ENCODE results near the gene AZU1.

DNA sequence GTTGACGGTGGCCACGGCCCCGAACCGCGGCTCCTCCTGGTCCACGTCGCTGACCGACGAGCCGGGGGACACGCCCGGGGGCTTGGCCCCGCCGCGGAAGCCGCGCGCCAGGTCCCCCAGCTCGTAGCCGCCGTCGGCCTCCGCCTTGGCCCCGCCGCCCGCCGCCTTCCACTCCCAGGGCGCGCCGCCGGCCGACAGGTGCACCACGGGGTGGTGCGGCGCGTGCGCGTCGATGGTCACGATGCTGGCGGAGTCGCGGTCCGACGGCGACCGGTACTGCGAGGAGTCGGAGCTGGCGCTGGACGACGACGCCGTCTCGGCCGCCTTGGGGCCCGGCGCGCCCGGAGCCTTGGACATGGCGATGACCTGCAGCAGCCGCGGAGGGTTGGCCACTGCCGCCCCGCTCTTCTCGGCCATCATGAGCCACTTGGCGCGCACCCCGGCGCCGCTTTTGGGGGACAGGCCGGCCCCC lies 14.9 kb upstream of the AZU1 start:
- TF ChIP-seq, protein P1, sequence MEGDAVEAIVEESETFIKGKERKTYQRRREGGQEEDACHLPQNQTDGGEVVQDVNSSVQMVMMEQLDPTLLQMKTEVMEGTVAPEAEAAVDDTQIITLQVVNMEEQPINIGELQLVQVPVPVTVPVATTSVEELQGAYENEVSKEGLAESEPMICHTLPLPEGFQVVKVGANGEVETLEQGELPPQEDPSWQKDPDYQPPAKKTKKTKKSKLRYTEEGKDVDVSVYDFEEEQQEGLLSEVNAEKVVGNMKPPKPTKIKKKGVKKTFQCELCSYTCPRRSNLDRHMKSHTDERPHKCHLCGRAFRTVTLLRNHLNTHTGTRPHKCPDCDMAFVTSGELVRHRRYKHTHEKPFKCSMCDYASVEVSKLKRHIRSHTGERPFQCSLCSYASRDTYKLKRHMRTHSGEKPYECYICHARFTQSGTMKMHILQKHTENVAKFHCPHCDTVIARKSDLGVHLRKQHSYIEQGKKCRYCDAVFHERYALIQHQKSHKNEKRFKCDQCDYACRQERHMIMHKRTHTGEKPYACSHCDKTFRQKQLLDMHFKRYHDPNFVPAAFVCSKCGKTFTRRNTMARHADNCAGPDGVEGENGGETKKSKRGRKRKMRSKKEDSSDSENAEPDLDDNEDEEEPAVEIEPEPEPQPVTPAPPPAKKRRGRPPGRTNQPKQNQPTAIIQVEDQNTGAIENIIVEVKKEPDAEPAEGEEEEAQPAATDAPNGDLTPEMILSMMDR (conservative IDR thresholded peaks at IDR 0.05; ENCODE audit: low read depth, low read length), result no peak
- no peak for TF ChIP-seq EZH2 (IDR thresholded peaks at IDR 0.05; ENCODE audit: borderline replicate concordance, low read depth, low read length, poor library complexity, severe bottlenecking)
